ENCODE results near the gene RPS27L.

RPS27L gene

DNA sequence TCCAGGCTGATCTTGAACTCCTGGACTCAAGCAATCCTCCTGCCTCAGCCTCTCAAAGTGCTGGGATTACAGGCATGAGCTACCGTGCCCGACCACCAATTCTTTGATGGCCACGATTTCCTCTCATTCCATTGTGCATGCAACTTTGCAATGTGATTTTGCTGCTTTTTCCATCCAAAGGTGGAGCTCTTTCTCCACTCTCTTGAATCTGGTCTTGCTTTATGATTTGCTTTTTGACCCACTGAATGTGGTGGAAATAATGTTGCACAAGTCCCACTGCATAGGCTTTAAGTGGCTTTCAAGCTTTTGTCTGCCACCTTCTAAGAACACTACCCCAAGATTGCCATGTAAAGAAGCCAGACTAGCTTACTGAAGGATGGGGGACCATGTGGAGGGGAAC, 10.6 kb downstream of the RPS27L start:
- POLR2A ChIA-PET = no interaction called here
- H3K4me3 ChIP-seq (ENCODE audit: low read depth, low read length) = no peak overlapping the region
- CTCF ChIA-PET = interaction anchor here (0.5 kb wide), 1 partner anchor 130 kb away, joined by 3 read pairs; no protein-coding TSS in a partner anchor

GRCh38 chr15:63145426-63145825, 11.9 kb downstream of the RPS27L start:
- Histone ChIP-seq H3K9me3 (ENCODE audit: control insufficient read depth, insufficient read depth, low read depth, low read length) (no peaks in the 10 kb centered on the region), H3K27ac (ENCODE audit: extremely low read depth, low read depth, low read length) (no peak overlapping the region), H3K4me3 (ENCODE audit: low read depth, low read length) (no peak overlapping the region), H3K36me3 (ENCODE audit: control insufficient read depth in 2 of 2, insufficient read depth in 1 of 2, low read length in 2 of 2) (peaks cover 0 to 17% of the 10 kb centered on the region in 2 experiments; a peak in 2 of 3 replicates), H3K4me1 (ENCODE audit: control insufficient read depth, insufficient read depth, low read length) (no peaks in the 10 kb centered on the region)
- no peak for TF ChIP-seq ZNF704 (tag by site-specific recombination; IDR thresholded peaks at IDR 0.05)
- TF ChIP-seq ZNF571 (tag by site-specific recombination; IDR thresholded peaks at IDR 0.05) = no peak
- no peak for TF ChIP-seq ZNF776 (tag by site-specific recombination; IDR thresholded peaks at IDR 0.05; ENCODE audit: borderline replicate concordance)
- no peak for TF ChIP-seq ZNF274 (IDR thresholded peaks at IDR 0.05; ENCODE audit: low read length)
- no peak for TF ChIP-seq ZNF274 (tag by site-specific recombination; IDR thresholded peaks at IDR 0.05; ENCODE audit: borderline replicate concordance)
- ChIA-PET CTCF (no interaction called here), POLR2A (no interaction called here)

More for the DNA sequence above, 10.6 kb downstream of the RPS27L start:
- H3K27ac ChIP-seq (ENCODE audit: extremely low read depth, low read depth, low read length) = no peak overlapping the region
- H3K4me1 ChIP-seq (ENCODE audit: control insufficient read depth, insufficient read depth, low read length) = no peaks in the 10 kb centered on the region
- TF ChIP-seq ZNF654 (tag by site-specific recombination; IDR thresholded peaks at IDR 0.05; ENCODE audit: low read depth) (peak; percentile 46), ZBTB48 (tag by site-specific recombination; IDR thresholded peaks at IDR 0.05) (no peak)
- peaks cover 0 to 17% of the 10 kb centered on the region in 2 experiments; a peak in 2 of 3 replicates for H3K36me3 ChIP-seq (ENCODE audit: control insufficient read depth in 2 of 2, insufficient read depth in 1 of 2, low read length in 2 of 2)
- H3K9me3 ChIP-seq (ENCODE audit: control insufficient read depth, insufficient read depth, low read depth, low read length) = no peaks in the 10 kb centered on the region

- no peak overlapping the region for H3K4me3 ChIP-seq (ENCODE audit: low read depth, low read length)
- H3K4me1 ChIP-seq (ENCODE audit: control insufficient read depth, insufficient read depth, low read length) = no peaks in the 10 kb centered on the region
- TF ChIP-seq, protein P1, sequence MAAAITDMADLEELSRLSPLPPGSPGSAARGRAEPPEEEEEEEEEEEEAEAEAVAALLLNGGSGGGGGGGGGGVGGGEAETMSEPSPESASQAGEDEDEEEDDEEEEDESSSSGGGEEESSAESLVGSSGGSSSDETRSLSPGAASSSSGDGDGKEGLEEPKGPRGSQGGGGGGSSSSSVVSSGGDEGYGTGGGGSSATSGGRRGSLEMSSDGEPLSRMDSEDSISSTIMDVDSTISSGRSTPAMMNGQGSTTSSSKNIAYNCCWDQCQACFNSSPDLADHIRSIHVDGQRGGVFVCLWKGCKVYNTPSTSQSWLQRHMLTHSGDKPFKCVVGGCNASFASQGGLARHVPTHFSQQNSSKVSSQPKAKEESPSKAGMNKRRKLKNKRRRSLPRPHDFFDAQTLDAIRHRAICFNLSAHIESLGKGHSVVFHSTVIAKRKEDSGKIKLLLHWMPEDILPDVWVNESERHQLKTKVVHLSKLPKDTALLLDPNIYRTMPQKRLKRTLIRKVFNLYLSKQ (tag by site-specific recombination; IDR thresholded peaks at IDR 0.05; ENCODE audit: borderline replicate concordance) = no peak
- TF ChIP-seq ZBTB48 (tag by site-specific recombination; IDR thresholded peaks at IDR 0.05) = no peak
- POLR2A ChIA-PET = no interaction called here
- peaks cover 0 to 10% of the 10 kb centered on the region in 2 experiments; a peak in 1 of 3 replicates for H3K36me3 ChIP-seq (ENCODE audit: control insufficient read depth in 2 of 2, insufficient read depth in 1 of 2, low read length in 2 of 2)
- H3K27ac ChIP-seq (ENCODE audit: extremely low read depth, low read depth, low read length) = no peak overlapping the region
- CTCF ChIA-PET = no interaction called here
- no peaks in the 10 kb centered on the region for H3K9me3 ChIP-seq (ENCODE audit: control insufficient read depth, insufficient read depth, low read depth, low read length)
These were observed 16.3 kb downstream of the RPS27L start for GRCh38 chr15:63140936-63141335.

- Histone ChIP-seq H3K9me3 (ENCODE audit: control insufficient read depth, insufficient read depth, low read depth, low read length) (no peaks in the 10 kb centered on the region), H3K4me1 (ENCODE audit: control insufficient read depth, insufficient read depth, low read length) (no peaks in the 10 kb centered on the region), H3K27ac (ENCODE audit: extremely low read depth, low read depth, low read length) (no peak overlapping the region), H3K4me3 (ENCODE audit: low read depth, low read length) (no peak overlapping the region), H3K36me3 (ENCODE audit: control insufficient read depth in 2 of 2, insufficient read depth in 1 of 2, low read length in 2 of 2) (peaks cover 0 to 3% of the 10 kb centered on the region in 2 experiments; a peak in 2 of 3 replicates)
- CTCF ChIA-PET = interaction anchor here (0.6 kb wide), 1 partner anchor 271 kb away, joined by 3 read pairs; no protein-coding TSS in a partner anchor
- POLR2A ChIA-PET = no interaction called here
- TF ChIP-seq HOXC10 (CRISPR knock-in tag; IDR thresholded peaks at IDR 0.05) (no peak), HOXD13 (CRISPR knock-in tag; IDR thresholded peaks at IDR 0.05; ENCODE audit: borderline replicate concordance) (no peak), ZNF10 (tag by site-specific recombination; IDR thresholded peaks at IDR 0.05) (no peak), ZNF146 (tag by site-specific recombination; IDR thresholded peaks at IDR 0.05) (no peak), ZNF184 (tag by site-specific recombination; IDR thresholded peaks at IDR 0.05) (no peak), GLIS1 (tag by site-specific recombination; IDR thresholded peaks at IDR 0.05) (no peak), SP2 (tag by site-specific recombination; IDR thresholded peaks at IDR 0.05) (no peak), ZNF677 (tag by site-specific recombination; IDR thresholded peaks at IDR 0.05) (no peak), ZNF629 (tag by site-specific recombination; IDR thresholded peaks at IDR 0.05) (no peak), ZNF768 (tag by site-specific recombination; IDR thresholded peaks at IDR 0.05) (no peak), ZNF133 (tag by site-specific recombination; IDR thresholded peaks at IDR 0.05) (no peak)
- TF ChIP-seq, protein P2, sequence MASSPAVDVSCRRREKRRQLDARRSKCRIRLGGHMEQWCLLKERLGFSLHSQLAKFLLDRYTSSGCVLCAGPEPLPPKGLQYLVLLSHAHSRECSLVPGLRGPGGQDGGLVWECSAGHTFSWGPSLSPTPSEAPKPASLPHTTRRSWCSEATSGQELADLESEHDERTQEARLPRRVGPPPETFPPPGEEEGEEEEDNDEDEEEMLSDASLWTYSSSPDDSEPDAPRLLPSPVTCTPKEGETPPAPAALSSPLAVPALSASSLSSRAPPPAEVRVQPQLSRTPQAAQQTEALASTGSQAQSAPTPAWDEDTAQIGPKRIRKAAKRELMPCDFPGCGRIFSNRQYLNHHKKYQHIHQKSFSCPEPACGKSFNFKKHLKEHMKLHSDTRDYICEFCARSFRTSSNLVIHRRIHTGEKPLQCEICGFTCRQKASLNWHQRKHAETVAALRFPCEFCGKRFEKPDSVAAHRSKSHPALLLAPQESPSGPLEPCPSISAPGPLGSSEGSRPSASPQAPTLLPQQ (tag by site-specific recombination; IDR thresholded peaks at IDR 0.05) = no peak
- TF ChIP-seq, protein P3, sequence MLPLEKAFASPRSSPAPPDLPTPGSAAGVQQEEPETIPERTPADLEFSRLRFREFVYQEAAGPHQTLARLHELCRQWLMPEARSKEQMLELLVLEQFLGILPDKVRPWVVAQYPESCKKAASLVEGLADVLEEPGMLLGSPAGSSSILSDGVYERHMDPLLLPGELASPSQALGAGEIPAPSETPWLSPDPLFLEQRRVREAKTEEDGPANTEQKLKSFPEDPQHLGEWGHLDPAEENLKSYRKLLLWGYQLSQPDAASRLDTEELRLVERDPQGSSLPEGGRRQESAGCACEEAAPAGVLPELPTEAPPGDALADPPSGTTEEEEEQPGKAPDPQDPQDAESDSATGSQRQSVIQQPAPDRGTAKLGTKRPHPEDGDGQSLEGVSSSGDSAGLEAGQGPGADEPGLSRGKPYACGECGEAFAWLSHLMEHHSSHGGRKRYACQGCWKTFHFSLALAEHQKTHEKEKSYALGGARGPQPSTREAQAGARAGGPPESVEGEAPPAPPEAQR (tag by site-specific recombination; IDR thresholded peaks at IDR 0.05) = no peak
- TF ChIP-seq, protein P4, sequence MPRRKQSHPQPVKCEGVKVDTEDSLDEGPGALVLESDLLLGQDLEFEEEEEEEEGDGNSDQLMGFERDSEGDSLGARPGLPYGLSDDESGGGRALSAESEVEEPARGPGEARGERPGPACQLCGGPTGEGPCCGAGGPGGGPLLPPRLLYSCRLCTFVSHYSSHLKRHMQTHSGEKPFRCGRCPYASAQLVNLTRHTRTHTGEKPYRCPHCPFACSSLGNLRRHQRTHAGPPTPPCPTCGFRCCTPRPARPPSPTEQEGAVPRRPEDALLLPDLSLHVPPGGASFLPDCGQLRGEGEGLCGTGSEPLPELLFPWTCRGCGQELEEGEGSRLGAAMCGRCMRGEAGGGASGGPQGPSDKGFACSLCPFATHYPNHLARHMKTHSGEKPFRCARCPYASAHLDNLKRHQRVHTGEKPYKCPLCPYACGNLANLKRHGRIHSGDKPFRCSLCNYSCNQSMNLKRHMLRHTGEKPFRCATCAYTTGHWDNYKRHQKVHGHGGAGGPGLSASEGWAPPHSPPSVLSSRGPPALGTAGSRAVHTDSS (tag by site-specific recombination; IDR thresholded peaks at IDR 0.05) = no peak
These were observed 20.5 kb downstream of the RPS27L start for GRCh38 chr15:63136742-63137141.

Data from HEK293 (cell line).